Suprapubic skin (tissue), 3 donors: ENCODE measurements around the gene WDR37.

Experiments
- CTCF ChIP-seq, 2 donors: fragments of 200-600 bp in 1 of 2; fragments of 450-650 bp in 1 of 2; sonication (generic) in 1 of 2; IDR thresholded peaks; one replicate each; pipeline ENCODE4 v1.5.1; 2016 to 2019; ENCODE audit warnings: antibody characterized with exemption in 2 of 2, mild to moderate bottlenecking in 1 of 2, moderate library complexity in 1 of 2
- EP300 ChIP-seq: sonication (generic); formaldehyde crosslinking; IDR thresholded peaks from one replicate; pipeline ENCODE4 v1.6.1; 2017; ENCODE audit warnings: antibody characterized with exemption

DNA sequence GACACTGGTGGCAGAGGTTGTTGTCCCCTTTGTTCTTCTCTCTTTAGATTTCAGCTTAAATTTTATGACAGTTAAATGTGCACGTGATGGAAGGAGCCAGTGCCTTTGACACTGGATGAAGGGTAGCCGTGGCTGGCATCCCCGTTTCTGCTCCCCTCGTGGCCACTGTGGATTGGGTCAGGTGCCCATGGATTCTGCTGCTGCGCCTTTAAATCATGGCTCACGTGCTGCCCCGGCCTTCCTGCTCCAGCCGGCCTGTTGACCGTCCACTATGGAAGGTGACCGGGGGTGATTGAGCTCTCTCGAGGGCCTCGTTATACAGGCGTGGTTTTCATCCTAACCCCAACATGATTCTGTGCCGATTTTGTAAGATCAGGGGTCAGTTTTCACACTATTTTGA, 34.5 kb downstream of the WDR37 start:
- no peak for TF ChIP-seq CTCF (IDR thresholded peaks at IDR 0.05)
- TF ChIP-seq EP300 = no peak
